AML-193 (cell line): ENCODE measurements around the gene ZNF331.

ENCODE experiments used
- DNase-seq, 2 experiments: peaks; one replicate each; lab custom pipeline; 2025; lab: John Stamatoyannopoulos, UW

ZNF331 gene

GRCh38 chr19:53520547-53521372 lies 17.2 kb upstream of the ZNF331 start:
- peak; percentile 84 to 85 for DNase-seq

DNA sequence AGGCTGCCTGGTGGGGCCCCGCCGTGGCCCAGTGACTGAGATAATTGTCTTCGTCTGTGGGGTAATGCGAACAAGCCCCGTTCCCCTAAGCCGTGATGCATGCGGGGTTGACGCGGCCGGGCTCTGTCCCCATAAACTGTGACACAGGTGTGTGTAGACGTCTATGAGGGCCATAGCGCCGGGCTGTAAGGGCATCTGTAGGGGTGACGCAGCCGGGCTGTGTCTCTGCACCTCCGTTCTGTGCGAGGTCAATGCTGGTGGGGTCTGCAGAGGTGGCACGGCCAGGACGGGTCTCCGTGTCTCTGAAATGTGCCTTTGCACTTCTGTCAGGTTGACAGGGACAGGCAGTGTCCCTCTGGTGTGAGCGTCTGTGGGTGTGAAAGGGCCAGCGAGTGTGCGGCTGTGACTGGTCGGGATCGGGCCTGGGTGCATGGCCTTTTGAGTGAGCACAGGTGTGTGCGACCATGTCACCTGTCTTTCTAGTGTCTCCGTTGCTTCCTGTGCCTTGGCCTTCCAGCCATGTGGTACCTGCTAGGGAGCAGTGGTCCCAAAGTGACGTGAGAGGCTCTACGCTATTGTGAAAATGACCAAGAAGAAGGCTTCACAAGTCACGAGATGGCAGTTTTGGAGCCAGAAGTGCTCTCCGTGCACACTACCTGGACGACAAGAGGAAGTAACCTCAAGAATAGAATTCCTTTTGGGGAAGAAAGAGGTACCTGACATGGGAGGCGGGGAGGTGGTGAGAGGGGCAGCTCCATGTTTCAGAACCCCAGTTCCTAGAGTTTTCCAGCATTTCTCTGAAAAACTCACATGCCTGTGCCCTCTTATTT lies 16.4 kb upstream of the ZNF331 start:
- no peak for DNase-seq

DNA sequence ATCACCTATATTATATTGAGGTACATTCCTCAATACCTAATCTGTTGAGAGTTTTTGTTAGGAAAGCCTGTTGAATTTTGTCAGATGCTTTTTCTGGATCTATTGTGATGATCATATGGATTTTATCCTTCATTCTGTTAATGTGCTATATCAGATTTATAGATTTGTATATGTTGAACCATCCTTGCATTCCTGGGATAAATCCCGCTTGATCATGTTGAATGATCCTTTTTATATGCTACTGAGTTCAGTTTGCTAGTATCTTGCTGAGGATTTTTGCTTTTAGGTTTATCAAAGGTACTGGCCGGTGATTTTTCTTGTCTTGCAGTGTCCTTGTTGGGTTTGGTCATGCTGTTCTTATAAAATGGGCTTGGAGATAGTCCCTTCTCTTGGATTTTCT lies 12.0 kb upstream of the ZNF331 start:
- no peak for DNase-seq

DNA sequence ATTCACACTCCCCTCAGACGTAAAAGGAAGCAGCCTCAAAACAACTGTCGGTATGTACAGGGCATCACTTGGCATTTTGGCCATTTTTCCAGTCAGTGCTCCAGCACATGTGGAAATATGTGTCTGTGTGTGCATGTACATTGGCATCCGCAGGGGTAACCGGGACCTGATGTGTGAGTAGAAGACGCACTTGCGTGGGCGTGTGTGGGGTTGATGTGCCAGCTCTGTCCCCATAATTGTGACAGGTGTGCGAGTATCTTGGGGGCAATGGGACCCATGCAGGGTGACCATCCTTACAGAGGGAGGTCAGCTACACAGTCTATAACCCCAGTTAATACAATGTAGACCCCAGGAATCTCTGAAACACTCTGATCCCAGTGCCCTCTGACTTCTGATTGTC lies 7.3 kb upstream of the ZNF331 start:
- DNase-seq: no peak

GRCh38 chr19:53531457-53531856 lies 6.5 kb upstream of the ZNF331 start:
- no peak for DNase-seq

DNA sequence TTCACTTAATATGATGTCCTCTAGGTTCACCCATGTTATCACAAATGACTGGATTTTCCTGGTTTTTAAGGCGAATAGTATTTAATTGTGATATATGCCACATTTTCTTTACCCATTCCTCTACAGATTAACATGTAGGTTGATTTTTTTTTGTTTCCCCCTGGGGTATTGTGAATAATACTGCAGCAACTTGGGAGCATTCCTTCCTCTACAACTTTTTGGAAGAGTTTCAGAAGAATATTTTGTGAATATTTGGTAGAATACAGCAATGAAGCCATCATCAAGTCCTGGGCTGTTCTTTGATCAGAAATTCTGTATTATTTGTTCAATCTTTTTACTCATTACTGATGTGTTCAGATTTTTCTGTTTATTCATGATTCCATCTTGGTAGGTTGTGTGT lies 5.6 kb upstream of the ZNF331 start:
- no peak for DNase-seq

- DNase-seq: no peak
Observed at GRCh38 chr19:53536225-53536548, 1.8 kb upstream of the ZNF331 start.

DNA sequence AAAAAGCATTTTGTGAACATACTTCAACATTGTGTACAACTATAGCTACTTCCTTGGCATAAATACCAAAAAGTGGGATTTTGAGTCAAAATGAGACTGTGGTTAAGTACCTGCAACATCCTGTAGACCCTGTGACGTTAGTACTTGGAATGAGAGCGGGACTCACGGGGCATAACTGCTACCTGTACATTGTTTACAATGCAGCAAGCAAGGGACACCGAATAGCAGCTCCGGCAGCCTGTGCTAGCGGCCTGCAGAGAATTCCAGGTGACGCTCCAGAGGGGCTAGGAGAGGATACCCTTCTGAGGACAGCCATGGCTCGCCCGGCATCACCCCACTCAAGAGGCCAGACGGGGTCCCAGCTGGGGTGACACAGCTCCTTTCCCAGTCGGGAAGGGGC lies 824 bp upstream of the ZNF331 start:
- DNase-seq: no peak

- DNase-seq: no peak
Observed at GRCh38 chr19:53538378-53539109, 599 bp downstream of the ZNF331 start.

DNA sequence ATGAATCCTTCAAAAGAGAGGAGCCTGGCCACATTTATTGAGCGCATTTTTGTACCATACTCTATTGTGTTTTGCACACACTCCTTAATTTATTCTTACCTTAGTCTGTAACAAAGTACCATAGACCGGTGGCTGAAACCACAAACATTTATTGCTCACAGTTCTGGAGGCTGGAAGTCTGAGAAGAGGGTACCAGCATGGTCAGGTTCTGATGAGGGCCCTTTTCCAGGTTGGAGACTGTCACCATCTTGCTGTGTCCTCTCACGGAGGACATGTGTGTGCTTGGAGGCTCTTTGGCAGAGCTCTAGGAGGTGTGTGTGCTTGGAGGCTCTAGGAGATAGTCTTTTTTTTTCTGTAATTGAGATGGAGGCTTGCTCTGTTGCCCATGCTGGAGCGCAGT lies 2.1 kb downstream of the ZNF331 start:
- no peak for DNase-seq

DNA sequence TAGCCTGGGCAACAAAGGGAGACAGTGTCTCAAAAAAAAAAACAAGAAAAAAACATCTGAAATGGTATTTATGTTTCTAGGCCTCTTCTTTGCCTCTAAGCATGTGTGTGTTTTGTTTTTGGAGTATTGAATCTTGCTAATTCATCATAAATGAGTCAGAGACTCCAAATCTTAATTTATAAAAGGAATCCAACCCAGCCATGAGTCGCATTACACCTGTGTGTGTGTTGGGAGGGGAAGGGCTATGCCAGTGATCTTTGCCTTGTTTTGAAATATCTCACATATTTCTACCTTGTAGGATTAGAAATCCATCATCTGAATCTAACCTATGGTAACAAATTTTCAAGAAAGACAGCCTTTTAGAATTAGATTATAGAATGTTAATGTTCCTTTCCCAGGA lies 4.0 kb downstream of the ZNF331 start:
- DNase-seq: no peak

- no peak for DNase-seq
Observed at GRCh38 chr19:53545271-53546065, 7.5 kb downstream of the ZNF331 start.

DNA sequence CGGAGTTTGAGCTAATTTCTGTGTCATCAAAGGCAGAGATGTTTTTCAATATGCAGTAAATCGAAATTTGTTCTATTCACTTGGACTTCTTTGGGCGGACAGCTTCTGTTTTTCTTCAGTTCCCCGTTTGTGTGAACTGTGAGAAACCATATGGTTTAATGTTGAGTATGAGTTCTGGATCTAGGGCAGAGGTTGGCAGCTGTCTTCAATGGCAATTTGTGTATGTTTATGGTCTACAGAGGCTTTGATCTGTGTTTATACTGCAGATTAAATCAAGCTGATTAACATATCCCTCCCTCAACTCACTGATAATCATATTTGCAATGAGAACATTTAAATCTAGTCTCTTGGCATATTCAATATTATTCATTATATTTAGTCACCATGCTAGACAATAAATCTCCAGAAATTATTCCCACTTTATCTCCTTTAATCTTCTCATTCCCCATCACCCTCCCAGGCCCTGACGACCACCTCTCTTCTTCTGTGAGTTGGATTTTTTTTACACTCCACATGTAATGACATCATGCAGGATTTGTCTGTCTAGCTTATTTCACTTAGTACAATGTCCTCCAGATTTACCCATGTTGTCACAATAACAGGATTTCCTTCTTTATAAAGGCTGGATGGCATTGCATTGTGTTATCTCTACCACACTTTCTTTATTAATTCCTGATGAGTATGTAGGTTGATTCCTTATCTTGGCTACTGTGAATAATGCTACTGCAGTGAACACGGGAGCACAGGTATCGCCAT lies 9.0 kb downstream of the ZNF331 start:
- no peak for DNase-seq

GRCh38 chr19:53549340-53549739 lies 11.4 kb downstream of the ZNF331 start:
- peak; percentile 12 to 23 for DNase-seq

- no peak for DNase-seq
Observed at GRCh38 chr19:53552001-53552721, 14.2 kb downstream of the ZNF331 start.

GRCh38 chr19:53553156-53553555 lies 15.2 kb downstream of the ZNF331 start:
- no peak for DNase-seq

GRCh38 chr19:53553865-53554791 lies 16.2 kb downstream of the ZNF331 start:
- peak; percentile 35 to 60 for DNase-seq

DNA sequence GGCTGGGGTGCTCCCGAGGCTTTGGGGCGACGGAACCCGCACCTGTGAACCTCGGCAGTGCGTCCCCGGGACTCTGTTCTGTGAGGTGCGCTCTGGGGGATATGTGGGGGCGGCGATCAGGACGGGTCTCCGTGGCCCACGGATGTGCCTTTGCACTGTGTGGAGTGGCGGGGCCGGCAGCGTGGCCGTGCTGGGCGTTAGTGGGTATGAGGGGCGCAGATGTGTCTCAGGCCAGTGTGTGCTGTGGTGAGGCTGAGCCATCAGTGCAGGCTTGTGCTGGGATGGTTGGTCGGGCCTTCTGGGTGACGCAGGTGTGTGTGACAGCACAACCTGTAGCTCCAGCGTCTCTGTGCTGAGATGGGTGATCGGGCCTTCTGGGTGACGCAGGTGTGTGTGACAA lies 16.9 kb downstream of the ZNF331 start:
- DNase-seq: no peak

GRCh38 chr19:53555352-53555751 lies 17.4 kb downstream of the ZNF331 start:
- DNase-seq: no peak
